Measurements from ENCODE around the gene TMPRSS9. TPM values are rescaled to one million over a fixed set of nuclear protein-coding genes. Genes with fewer than 3 reads are reported as not detected.

Gene TMPRSS9
- total RNA-seq, 1 donor from 2014 or later = not detected

- H3K4me1 ChIP-seq = peaks cover 38% of the 10 kb centered on the region
- peak overlapping the region; percentile 62 to 98 for H3K4me3 ChIP-seq
- H3K9me3 ChIP-seq = no peaks in the 10 kb centered on the region
- peak in 1 of 2 donors; percentile 75 for TF ChIP-seq POLR2AphosphoS5 (IDR thresholded peaks at IDR 0.05; ENCODE audit: insufficient read depth in 1 of 2, low read depth in 1 of 2)
- no peak for TF ChIP-seq POLR2A (IDR thresholded peaks at IDR 0.05)
- TF ChIP-seq CTCF (IDR thresholded peaks at IDR 0.05) = peak; percentile 97
- no peaks in the 10 kb centered on the region for H3K27me3 ChIP-seq
- DNase-seq (ENCODE audit: extremely low spot score in 2 of 2) = no peak
- intact Hi-C loops (cut with DNase I) = loop anchor here (1.0 to 2.0 kb wide), 2 partner anchors 105 to 136 kb away; no protein-coding TSS in a partner anchor
- no peaks in the 10 kb centered on the region for H3K36me3 ChIP-seq
- peak overlapping the region; percentile 85 for H3K27ac ChIP-seq
Measured at GRCh38 chr19:2474232-2475017, 114.4 kb downstream of the TMPRSS9 start.

GRCh38 chr19:2475018-2475701 is 115.1 kb downstream of the TMPRSS9 start:
- H3K36me3 ChIP-seq = no peaks in the 10 kb centered on the region
- peaks cover 41% of the 10 kb centered on the region for H3K4me1 ChIP-seq
- peak overlapping the region; percentile 85 for H3K27ac ChIP-seq
- intact Hi-C loops (cut with DNase I) = loop anchor here (2.0 kb wide), 1 partner anchor 136 kb away; no protein-coding TSS in a partner anchor
- DNase-seq (ENCODE audit: extremely low spot score in 2 of 2) = no peak
- no peaks in the 10 kb centered on the region for H3K9me3 ChIP-seq
- H3K4me3 ChIP-seq = peak overlapping the region; percentile 62 to 98
- no peaks in the 10 kb centered on the region for H3K27me3 ChIP-seq
- TF ChIP-seq POLR2A (IDR thresholded peaks at IDR 0.05) = no peak
- TF ChIP-seq CTCF (IDR thresholded peaks at IDR 0.05) = no peak
- no peak for TF ChIP-seq POLR2AphosphoS5 (IDR thresholded peaks at IDR 0.05; ENCODE audit: insufficient read depth in 1 of 2, low read depth in 1 of 2)

Small RNA genes within 50 kb of the gene (microRNA-seq; reads per million reads assigned to microRNA genes)
- gene MIR7108 (ENCODE audit: borderline number of aligned reads, borderline replicate concordance) = not detected

Other genes with a start within 250 kb of the TMPRSS9 start
- gene AP3D1, start 208.7 kb upstream of the TMPRSS9 start, total RNA-seq = 62.9 TPM
- gene DOT1L, start 196.3 kb upstream of the TMPRSS9 start, total RNA-seq = 13.0 TPM
- 30.7 TPM for gene PLEKHJ1, start 123.9 kb upstream of the TMPRSS9 start, total RNA-seq
- 71.2 TPM for gene SF3A2, start 123.4 kb upstream of the TMPRSS9 start, total RNA-seq
- gene AMH, start 110.9 kb upstream of the TMPRSS9 start, total RNA-seq = 2.7 TPM
- gene JSRP1, start 103.8 kb upstream of the TMPRSS9 start, total RNA-seq = not detected
- 2.0 TPM for gene PEAK3, start 78.1 kb upstream of the TMPRSS9 start, total RNA-seq
- not detected for gene LINGO3, start 52.1 kb upstream of the TMPRSS9 start, total RNA-seq
- 135 TPM for gene LSM7, start 31.7 kb upstream of the TMPRSS9 start, total RNA-seq
- gene SPPL2B, start 31.6 kb upstream of the TMPRSS9 start, total RNA-seq = 54.3 TPM
- 20.9 TPM for gene TIMM13, start 67.3 kb downstream of the TMPRSS9 start, total RNA-seq
- gene LMNB2, start 96.7 kb downstream of the TMPRSS9 start, total RNA-seq = 41.0 TPM
- 181 TPM for gene GADD45B, start 115.9 kb downstream of the TMPRSS9 start, total RNA-seq